ENCODE results near the gene TELO2.
"Not testable (repeated sequence)": the region's sequence is repeated elsewhere in the genome, so short reads cannot be mapped to it uniquely, and the experiment has no call there.

The TELO2 gene

DNA sequence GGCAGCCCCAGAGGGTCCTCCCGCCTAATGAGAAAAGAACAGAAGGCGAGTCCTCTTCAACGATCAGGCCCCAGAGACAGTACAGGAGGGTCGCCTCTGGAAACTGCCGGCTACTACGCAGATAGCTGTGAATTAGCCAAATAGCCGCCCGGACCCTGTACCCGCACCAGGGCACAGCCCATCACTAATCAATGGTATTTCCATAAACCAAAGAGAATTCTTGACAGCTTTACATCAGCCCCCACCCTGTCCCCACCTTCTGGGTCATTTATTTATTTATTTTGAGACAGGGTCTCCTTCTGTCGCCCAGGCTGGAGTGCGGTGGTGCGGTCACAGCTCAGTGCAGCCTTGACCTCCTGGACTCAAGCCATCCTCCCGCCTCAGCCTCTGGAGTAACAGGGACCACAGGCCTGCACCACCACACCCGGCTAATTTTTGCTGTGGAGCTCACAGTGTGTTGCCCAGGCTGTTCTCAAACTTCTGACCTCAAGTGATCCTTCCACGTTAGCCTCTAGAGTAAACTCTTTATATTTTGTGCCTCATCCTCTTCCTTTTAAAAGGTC is 17.5 kb upstream of the TELO2 start:
- DNase-seq (ENCODE audit: low read depth) = no peak

DNA sequence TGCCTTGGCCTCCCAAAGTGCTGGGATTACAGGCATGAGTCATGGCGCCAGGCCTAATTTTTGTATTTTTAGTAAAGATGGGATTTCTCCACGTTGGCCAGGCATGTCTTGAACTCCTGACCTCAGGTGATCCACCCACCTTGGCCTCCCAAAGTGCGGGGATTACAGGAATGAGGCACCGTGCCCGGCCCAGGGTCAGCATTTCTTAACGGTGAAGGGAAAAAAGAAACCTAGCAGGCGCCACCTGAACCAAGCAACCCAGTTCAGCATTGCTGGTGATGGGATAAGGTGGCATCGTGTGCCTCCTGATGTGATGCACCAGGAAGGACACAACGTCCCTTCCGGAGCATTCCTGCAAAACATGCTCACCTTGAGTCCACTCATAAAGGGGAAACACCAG is 16.1 kb upstream of the TELO2 start:
- DNase-seq (ENCODE audit: low read depth) = no peak

DNA sequence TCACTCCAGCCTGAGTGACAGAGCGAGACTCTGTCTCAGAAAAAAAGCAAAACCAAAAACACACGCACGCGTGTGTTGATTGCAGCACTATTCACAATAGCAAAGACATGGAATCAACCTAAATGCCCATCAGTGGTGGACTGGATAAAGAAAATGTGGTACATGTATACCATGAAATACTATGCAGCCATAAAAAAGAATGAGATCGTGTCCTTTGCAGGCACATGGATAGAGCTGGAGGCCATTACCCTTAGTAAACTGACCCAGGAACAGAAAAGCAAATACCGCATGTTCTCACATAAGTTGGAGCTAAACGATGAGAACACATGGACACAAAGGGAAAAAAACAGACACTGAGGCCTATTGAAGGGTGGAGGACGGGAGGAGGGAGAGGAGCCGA is 14.2 kb upstream of the TELO2 start:
- DNase-seq (ENCODE audit: low read depth) = not testable (repeated sequence)

DNA sequence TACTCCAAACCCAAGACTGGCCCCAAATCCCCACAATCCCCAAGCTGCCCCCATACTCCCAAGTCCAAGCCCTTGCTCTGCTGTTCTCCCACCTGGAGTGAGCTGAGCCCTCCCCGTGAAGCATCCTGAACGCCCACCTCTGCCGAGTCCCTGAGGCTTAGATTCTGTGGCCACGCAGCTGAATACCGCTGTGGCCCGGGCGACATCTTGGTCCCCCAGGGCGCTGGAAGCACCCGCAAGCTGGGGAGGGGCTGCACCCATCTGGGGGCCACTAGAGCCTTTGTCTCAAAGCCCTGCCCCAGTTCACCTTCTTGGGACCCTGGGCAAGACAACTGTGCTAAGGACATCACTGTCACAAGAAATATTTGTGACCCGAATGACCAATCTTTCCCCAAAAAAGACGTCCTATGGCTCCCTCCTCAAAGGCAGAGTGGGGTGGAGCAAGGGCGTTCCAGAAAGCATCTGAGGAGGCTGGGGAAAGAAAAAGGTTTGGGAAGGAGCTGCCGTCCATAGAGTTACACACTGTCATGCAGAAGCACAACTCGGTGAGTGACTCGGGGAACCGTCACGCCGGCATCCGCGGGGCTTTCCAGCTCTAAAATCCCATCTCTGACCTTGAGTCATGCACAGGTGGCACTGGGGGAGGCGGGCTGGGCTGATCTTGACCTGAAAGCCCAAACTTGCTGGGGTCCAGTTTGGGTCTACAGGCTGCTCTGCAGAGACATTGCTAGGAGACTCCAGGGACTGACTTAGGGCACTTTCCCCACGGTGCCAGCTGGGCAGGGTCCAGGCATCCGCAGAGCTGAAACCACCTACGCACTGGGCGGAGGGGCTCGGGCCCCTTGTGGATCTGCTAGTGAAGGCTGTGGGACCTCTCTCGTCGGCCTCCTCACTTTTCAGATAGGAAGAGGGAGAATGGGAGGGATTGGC is 11.0 kb upstream of the TELO2 start:
- no peak for DNase-seq (ENCODE audit: low read depth)

DNA sequence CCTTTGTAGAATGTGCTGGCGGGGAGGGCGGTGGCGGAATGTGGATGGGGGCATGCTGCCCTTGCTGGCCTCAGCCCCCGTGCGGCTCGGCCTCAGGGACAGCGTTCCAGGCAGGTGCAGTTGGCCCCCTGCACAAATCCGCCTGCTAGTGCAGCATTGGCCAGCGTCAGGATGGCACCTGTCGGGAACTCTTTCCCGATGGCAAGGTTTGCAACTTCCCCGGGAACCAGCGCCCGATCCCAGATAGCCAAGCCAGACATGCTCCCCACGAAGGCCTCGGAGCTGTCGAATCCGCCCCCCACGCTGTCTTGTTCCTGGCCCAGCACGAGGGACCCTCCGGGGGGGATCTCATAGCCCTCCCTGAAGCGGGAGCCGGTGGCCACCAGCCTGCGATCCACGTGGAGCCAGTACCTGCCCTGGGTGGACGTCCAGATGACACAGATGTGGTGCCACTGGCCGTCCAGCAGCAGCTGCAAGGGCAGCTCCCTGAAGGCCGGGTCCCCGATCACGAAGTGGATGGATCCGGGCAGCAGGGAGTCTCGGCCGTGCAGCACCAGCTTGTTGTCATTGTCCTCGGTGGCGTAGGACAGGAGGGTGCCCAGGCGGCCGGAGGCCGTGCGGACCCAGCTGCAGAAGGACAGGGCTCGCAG is 7.2 kb upstream of the TELO2 start:
- no peak for DNase-seq (ENCODE audit: low read depth)

- DNase-seq (ENCODE audit: low read depth) = no peak
These were observed 6.4 kb upstream of the TELO2 start for GRCh38 chr16:1486551-1487390.

- DNase-seq (ENCODE audit: low read depth) = no peak
These were observed 5.6 kb upstream of the TELO2 start for GRCh38 chr16:1487395-1488053.

GRCh38 chr16:1488054-1488601 is 5.0 kb upstream of the TELO2 start:
- no peak for DNase-seq (ENCODE audit: low read depth)

DNA sequence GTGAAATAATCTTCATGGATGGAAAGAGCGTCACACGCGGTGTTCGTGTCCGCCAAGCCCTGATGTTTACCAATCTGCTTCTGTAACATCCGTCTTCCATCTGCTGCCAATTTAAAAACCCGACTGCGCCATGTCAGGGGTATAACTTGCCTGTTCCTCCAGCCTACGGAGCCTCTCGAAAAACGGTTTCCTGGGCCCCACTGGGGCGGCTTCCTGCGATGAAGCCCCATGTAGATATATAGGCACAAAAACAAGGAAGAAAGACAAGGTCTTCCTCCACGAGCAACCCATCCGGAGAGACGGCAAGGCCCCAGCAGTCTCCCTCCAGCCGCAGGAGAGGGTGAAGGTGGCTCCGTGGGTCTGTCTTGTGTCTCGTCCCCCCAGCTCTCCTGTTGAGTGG is 4.5 kb upstream of the TELO2 start, which contains the start of gene PTX4:
Gene PTX4, minus strand, starts transcription at position 326 of the 400 bp plus-strand sequence. Its CDS starts 35 bp downstream, at position 291.
- DNase-seq (ENCODE audit: low read depth) = no peak

DNA sequence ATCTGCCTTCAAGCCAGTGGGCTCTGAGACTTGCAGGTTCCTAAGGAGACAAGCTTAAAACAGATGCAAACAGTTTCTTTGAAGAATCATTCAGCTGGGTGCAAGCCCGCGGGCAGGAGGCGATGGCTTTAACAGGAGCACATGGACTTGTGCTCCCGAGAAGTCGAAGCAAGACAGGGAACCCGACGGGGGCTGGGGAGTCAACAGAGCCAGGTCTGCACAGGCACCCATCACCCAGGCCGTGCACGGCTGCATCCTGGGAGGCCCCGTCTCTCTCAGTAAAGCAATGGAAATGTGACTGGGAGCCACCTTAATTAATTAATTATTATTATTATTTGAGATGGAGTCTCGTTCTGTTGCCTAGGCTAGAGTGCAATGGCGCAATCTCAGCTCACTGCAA is 4.1 kb upstream of the TELO2 start:
- DNase-seq (ENCODE audit: low read depth) = no peak

- no peak for DNase-seq (ENCODE audit: low read depth)
These were observed 1.8 kb upstream of the TELO2 start for GRCh38 chr16:1491327-1491726.

DNA sequence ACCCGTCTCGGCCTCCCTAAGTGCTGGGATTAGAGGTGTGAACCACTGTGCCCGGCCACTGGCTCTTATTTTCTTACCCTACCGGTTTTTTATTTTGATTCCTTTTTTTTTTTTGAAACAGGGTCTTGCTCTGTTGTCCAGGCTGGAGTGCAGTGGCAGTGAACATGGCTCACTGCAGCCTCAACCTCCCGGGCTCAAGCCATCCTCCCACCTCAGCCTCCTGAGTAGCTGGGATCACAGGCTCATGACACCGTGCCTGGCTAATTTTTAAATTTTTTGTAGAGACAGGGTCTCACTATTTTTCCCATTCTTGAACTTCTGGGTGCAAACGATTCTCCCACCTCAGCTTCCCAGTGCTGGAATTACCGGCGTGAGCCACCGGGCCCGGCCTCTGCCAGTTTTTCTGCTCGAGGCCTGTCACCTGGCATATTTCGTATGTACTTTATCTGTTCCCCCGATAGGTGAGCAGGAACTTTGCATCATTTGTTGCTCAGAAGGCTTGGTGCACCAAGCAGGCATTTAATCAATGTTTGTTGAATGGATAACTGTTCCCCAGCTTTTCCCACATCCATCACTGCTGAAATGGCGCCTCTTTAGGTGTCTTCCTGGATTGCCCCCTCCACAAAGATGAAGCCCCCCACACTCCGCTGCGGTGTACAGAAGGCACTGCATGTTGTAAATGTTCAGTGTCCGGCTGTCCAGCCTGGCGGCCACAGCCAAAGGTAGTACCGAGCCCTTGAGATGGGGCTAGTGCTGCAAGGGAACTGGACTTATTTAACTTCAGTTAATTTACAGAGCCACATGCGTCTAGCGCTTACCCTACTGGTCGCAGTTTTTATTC is 858 bp upstream of the TELO2 start:
- DNase-seq (ENCODE audit: low read depth) = no peak

GRCh38 chr16:1493746-1494094 is 560 bp downstream of the TELO2 start:
- no peak for DNase-seq (ENCODE audit: low read depth)

- DNase-seq (ENCODE audit: low read depth) = peak; percentile 51
These were observed 1.0 kb downstream of the TELO2 start for GRCh38 chr16:1494129-1494640.

- DNase-seq (ENCODE audit: low read depth) = no peak
These were observed 1.6 kb downstream of the TELO2 start for GRCh38 chr16:1494711-1495110.

DNA sequence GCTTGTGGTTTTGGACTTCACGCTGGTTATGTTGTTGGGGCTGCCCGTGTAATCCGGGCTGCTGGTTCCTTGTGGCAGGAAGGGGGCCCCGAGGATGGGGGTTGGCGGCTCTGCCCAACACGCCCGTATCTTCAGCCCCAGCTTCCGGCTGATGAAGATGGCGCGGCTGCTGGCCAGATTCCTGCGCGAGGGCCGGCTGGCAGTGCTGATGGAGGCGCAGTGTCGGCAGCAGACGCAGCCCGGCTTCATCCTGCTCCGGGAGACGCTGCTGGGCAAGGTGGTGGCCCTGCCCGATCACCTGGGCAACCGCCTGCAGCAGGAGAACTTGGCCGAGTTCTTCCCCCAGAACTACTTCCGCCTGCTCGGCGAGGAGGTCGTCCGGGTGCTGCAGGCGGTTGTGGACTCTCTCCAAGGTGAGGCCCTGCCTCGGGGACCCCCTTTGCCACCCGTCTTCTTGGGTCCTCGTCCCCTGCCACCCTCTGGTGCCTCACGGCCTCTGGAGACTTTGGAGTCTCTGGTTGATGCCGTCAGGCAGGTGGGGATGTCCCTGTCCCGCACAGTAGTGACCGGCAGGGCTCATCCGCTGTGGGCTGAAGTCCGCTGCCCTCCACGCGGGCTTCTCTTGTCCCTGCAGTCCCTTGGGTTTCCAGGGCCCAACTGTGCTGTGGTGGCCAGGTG is 2.2 kb downstream of the TELO2 start:
- no peak for DNase-seq (ENCODE audit: low read depth)

GRCh38 chr16:1495889-1496262 is 2.7 kb downstream of the TELO2 start:
- no peak for DNase-seq (ENCODE audit: low read depth)

DNA sequence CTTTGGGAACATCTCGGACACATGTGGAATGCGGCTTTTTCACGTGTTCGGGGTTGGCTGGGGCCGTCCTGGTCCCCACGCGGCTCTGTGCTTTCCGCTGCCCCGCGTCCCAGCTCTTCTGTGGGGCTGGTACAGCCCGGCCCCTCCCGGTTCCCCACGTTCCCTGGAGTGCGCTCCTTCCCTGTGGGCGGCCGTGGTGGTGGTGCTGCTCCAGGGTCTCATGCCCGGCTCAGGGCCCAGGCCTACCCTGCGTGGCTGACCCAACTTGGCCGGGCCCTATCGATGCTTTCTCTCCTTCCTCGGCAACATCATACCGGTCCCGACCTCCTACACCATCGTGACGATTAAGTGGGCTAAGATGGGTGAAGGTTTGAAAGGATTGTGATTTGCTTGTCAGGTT is 3.3 kb downstream of the TELO2 start:
- no peak for DNase-seq (ENCODE audit: low read depth)

DNA sequence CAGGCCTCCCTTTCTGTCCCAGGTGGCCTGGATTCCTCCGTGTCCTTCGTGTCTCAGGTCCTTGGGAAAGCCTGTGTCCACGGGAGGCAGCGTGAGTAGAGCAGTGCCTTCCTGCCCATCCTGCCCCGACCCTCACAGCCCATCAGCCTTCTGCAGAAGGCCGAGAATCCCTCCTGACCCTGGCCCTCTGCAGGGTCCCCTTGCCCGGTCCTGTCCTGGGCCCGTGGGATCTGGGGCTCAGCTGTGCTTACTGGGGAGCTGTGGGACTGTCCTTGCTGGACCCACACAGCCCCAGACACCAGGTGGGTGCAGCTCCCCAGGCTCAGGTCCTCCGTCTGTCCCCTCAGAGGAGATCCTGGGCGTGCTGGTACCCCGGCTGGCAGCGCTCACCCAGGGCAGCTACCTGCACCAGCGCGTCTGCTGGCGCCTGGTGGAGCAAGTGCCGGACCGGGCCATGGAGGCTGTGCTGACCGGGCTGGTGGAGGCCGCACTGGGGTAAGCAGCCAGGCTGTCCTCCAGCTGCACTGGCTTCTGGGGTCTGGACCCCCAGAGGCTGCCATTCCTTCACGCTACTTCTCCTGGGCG is 3.9 kb downstream of the TELO2 start:
- DNase-seq (ENCODE audit: low read depth) = no peak

Data from stromal cell of bone marrow (primary cell).